ENCODE results near the gene MGAT5B. TPM values are rescaled to one million over a fixed set of nuclear protein-coding genes. Genes with fewer than 3 reads are reported as not detected.

Gene MGAT5B
- polyA plus RNA-seq, 1 donor = 0.38 TPM

DNA sequence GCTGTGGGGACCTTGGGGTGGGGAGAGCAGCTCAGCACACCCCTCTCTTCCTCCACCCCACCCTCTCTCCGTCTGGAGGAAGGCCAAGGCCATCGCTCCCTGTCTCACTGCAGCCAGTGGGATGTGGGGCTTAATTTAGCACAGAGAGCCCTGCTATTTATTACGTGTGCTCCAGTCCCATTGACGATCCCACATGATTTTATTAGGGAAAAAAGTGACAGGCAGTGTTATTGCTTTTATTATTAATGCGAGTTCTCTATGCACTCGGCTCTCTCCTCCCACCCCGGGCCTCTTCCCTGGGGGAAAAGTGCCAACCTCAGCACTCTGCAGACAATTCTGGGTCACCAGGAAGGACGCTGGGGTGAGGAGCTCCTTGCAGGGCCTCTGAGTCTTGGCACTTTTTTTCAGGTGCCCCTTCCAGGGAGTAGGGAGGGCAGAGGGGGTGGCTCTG is 57.3 kb downstream of the MGAT5B start:
- DNase-seq (ENCODE audit: low read depth) = no peak

DNA sequence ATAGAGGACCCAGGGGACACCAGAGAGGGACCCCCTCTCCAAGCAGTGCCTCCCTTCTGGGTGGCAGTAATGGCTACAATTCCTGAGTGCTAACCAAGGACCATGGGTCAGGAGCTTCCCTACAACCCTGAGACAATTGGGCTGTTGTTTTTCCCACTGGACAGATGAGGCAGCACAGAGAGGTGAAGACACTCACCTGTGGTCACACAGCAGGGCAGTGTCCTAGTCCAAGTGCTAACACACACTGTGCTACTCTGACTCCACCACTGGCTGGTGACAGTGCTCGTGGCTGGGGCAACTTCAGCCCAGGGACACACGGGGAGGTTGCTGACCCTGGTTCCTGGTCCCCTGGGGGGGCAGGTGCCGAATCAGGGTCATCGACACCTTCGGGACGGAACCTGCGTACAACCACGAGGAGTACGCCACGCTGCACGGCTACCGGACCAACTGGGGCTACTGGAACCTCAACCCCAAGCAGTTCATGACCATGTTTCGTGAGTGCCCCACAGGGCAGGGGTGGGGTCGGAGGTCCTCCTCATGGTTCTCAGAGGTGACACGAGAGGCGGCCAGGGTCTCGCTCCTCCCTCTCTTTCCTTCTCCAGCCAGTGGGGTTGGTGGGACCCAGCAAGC is 58.1 kb downstream of the MGAT5B start:
- no peak for DNase-seq (ENCODE audit: low read depth)

DNA sequence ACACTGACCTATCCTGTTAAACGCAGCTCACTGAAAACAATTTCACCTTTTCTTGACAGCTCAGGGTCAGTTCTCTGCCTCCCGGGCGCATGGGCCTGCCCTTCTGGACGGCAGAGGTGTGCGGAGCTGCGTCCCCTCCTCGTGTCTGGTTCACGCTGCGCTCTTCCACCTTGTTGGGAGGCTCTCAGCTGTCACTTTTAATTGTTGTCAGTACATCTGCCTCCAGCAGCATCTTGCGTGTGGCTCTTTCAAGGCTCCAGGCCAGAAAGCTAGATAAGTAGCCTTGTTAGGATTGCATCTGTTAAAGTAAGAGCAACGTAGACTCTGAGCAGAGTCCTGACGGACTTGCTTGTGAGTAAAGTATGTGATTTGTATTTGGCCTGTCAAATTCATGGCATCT is 59.4 kb downstream of the MGAT5B start:
- DNase-seq (ENCODE audit: low read depth) = no peak

DNA sequence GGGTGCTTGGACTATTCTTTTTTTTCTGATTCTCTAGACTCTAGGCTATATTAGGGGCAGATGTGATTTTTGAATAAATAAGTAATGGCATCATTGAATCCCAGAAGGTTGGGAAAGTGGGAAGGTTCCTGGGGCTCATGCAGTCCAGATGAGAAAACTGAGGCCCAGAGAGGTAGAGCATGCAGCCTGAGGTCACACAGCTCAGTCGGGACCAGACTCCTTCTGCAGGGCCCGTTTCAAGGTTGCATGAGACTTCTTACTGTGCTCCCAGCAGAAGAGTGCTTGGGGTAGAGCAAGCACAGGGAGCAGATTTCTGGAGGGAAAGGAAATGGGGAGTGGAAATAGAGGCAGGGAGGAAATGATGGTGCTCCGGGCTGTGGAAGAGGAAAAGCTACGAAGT is 59.8 kb downstream of the MGAT5B start:
- no peak for DNase-seq (ENCODE audit: low read depth)

DNA sequence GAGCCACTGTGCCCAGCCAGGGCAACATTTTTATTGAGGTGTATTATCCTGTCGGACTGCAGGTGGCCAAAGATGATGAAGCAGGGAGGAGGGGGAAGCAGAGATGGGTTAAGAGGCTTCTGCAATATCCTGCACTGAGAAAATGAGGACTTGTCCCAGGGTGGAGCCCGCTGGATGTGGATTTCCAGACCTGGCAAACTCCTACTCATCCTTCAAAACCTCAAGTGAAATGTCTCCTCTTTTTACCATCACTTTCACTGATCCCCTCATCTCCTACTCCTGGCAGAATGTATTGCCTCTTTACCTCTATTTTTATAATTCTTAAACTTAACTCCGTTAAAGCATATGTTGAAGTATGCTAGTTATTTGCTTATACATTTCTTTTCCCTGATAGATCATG is 60.9 kb downstream of the MGAT5B start:
- DNase-seq (ENCODE audit: low read depth) = no peak

DNA sequence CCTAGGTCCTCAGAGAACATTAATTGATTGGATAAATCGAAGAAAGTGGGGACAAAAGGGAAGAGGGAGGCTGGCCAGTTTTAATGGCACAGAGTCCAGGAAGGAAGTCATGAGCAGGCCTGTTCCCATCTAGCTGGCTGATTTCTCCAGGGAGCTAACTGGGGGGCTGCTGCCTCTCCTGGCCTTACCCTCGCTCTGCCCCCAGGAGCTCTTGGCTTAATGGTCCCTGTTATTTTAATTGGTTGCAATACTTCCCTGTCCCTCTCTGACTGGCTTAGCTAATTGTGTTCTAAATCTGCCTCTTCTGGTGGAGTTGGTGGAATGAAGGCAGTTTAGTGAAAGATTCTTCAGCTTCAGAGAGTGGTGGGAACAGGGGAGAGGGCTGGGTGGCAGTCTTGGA is 61.4 kb downstream of the MGAT5B start:
- DNase-seq (ENCODE audit: low read depth) = no peak

DNA sequence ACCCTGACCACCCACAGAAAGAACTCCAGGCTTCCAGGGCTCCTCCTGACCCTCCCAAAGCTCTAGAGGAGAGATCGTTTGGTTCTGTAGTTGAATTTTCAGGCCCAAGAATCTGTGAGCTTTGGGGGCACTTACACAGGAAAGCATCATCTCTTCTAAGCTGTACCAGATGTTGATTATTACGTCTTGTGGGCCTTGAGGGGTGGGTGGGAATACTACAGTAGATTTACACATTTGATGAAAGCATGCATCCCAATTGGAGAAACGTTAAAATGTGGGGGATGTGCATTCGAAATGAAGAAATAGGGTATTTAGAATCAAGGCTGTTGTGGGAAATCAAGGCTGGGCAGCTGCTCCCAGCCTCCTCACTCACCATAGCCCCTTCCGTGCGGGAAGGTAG is 61.9 kb downstream of the MGAT5B start:
- no peak for DNase-seq (ENCODE audit: low read depth)

DNA sequence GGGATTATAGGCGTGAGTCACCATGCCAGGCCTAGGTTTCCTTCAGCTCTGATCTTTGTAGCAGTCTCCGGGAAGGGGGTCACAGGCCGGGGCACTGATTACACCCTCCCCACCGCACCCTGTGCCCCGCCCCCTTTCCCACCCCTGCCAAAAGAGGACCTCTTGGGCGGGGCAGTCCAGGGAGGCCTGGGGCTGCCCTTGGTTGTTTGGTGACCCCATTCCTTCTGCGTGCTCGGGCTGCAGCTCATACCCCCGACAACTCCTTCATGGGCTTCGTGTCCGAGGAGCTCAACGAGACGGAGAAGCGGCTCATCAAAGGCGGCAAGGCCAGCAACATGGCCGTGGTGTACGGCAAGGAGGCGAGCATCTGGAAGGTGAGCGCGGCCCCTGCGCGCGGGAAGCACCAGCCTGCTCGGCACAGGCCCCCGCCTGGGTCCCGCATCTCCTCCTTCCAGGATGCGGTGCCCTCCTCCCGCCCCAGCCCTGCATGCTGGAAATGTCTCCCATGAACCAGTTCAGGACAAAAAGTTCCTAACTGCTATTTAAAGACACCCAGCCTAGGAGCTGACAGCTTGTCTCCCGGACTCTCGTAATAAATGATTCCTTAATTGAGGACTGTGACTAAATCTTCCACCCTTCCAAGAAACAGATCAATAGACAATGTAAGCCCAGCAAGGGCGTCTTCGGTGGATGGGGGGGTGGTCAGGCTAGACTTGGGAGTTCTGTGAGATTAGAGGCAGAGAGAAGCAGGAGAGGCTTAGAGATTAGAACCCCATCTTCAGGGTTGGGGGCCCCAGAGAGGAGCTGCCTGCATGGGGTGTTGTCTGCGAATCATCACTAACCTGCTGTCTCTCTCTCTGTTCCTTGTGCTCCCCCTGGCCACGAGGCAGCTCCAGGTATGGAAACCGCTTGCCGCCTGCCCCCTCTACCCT is 64.5 kb downstream of the MGAT5B start:
- DNase-seq (ENCODE audit: low read depth) = no peak

DNA sequence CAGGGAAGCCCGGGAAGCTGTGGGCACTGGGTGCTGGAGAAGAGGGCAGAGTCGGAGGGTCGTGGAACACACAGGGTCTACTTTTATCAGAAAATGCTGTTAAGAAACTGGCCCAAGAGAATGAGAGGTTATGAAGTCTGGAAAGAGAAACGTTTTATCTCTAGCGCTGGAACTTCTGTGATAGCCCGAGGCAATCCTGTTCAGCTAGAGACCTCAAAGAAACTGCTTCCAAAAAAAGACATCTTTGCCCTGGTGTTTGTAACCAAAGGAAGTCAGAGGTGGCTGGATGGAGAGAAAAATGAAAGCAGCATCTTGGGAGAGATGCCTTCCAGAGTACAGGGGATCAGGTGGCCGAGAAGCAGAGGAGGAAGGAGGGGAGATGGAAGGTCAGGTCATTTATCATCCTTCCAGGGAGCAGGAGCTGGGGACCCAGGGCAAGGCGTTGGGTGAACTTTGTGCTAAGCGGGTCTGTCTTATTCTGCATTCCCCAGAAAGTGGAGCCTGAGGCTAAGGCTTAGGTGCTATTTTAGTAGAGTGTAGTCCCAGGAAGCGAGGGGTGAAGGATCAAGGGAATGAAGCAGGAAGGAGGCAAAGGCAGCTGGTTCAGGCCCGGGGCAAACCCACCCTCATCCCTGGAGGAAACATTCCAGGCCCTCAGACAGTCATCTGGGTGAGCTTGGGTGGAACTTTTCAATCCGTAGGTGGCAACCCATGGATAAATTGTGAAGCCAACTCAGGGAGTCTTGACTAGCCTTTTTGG is 66.5 kb downstream of the MGAT5B start:
- no peak for DNase-seq (ENCODE audit: low read depth)

DNA sequence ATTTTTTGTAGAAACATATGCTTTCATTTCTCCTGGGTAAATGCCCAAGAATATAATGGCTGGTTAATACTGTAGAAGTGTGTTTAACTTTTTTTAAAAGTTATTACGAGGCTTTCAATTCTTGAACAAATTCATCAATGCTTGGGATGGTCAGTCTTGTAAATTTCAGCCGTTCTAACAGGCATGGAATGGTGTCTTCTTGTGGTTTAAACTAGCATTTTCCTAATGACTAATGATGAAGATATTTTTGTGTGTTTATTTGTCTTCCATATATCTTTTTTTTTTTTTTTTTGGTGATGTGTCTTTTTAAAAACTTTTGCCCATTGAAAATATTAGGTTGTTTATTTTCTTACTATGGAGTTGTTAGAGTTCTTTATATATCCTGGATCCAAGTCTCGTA is 67.1 kb downstream of the MGAT5B start:
- DNase-seq (ENCODE audit: low read depth) = no peak

DNA sequence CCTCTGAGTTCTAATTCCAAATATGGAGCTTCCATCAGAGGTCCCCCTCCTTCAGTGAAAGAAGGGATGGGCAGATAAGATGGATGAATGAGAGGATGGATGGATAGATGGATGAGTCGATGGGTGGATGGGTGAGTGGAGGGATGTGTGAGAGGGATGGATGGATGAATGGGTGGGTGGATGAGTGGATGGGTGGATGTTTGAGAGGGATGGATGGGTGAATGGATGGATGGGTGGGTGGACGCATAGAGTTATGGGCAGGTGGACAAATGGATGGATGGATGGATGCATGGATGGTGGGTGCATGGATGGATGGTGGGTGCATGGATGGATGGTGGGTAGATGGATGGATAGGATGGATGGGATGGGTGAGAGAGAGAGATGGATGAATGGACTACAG is 69.0 kb downstream of the MGAT5B start:
- no peak for DNase-seq (ENCODE audit: low read depth)

DNA sequence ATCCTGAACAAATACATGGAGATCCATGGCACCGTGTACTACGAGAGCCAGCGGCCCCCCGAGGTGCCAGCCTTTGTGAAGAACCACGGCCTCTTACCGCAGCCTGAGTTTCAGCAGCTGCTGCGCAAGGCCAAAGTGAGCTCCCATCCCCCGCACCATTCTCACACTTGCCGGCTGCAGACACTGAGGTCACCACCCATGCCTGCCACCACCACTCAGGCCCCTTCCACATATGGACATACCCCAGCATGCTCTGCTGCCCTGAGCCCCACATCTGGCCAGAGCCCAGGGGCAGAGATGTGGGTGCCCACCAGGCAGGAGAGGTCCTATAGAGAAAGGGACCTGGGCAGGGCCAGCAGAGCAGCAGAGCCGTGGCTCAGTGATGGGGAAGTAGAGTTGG is 69.8 kb downstream of the MGAT5B start:
- no peak for DNase-seq (ENCODE audit: low read depth)

DNA sequence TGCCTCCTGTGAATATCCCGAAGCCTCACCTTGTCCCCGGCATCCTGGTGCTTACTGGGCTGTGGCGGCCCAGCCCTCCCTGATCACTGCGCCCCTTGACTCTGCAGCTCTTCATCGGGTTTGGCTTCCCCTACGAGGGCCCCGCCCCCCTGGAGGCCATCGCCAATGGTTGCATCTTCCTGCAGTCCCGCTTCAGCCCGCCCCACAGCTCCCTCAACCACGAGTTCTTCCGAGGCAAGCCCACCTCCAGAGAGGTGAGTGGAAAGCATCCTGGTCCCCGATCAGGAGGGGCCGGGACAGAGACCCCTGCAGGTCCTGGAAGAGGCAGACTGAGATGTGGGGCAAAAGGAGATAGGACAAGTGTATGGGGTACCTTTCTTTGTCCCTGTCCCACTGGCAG is 72.1 kb downstream of the MGAT5B start:
- DNase-seq (ENCODE audit: low read depth) = no peak

DNA sequence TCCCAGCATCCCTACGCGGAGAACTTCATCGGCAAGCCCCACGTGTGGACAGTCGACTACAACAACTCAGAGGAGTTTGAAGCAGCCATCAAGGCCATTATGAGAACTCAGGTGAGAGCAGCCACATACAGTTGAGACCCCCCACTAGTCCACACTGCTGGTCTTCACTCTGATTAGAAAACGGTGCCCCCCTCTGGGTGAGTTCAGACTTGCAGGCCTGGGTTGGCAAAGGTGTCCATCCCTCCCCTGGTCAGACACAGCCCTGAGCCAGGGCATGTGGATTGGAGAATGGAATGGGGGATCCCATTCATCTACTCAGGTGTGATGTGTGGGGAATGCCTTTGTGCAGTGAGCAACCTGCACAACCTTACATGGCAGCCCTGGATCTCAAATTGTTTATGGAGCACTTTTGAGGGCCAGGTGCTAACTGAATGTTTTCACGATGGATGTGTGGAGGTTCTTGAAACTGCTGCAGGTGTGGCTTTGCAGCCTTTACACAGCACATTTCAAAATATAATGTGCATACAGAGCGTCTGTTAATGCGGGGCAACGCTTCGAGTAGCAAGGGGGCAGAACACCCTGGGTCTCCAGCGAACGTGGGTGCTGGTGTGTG is 72.6 kb downstream of the MGAT5B start:
- DNase-seq (ENCODE audit: low read depth) = no peak

DNA sequence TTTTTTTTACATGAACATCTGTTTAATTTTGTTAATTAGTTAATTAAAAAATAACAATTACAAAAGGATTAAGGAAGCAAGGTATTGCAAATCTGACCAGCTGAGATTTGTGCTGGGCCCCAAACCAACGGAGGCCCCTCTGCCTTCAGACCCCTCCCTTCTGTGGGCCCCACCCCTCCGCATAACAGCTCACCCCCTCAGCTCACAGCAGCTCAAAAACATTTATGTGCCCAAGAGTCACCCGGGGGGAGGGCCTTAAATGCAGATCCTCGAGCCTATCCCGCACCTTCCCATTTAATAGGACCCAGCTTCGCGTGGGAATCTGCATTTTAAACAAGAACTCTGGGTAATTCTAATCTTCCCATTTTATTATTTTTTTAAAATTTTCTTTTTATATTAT is 75.0 kb downstream of the MGAT5B start:
- no peak for DNase-seq (ENCODE audit: low read depth)

DNA sequence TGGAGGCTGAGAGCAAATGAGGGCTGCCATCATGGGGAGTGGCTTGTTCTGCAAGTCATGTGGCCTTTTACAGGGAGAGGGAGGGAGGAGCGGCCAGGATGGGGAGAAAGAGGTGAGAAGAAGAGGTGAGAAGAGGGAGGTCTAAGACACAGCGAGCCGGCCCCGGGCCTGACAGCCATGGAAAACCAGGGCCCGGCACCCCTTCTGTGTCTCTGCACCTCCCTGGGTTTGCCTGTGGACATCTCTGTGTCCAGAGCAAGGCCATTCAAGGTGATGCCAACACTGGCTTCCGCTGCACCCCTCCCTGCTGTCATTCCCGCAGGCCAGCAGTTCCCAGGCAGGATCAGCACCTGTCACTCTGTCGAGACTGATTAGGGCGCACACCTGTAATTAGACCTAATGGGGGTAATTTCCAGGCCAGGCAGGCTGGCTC is 75.6 kb downstream of the MGAT5B start:
- no peak for DNase-seq (ENCODE audit: low read depth)

DNA sequence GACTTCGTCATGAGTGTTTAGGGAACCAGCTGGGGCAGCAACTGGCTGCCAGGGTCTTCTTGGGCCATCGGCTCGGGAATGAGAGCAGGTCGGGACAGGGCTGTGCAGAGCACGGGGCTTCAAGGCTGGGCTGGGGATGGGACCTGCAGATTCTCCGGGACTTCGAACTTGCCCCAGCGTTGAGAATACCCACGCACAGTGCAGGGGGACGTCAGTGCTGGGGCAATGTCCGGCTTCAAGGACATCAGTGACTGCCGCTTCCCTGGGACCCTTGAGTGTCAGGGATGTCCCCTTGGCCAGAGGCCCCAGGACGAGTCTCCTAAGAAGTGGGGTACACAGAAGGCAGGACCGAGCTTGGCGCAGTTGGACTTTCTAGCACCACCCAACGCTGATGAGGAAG is 76.3 kb downstream of the MGAT5B start:
- DNase-seq (ENCODE audit: low read depth) = no peak

DNA sequence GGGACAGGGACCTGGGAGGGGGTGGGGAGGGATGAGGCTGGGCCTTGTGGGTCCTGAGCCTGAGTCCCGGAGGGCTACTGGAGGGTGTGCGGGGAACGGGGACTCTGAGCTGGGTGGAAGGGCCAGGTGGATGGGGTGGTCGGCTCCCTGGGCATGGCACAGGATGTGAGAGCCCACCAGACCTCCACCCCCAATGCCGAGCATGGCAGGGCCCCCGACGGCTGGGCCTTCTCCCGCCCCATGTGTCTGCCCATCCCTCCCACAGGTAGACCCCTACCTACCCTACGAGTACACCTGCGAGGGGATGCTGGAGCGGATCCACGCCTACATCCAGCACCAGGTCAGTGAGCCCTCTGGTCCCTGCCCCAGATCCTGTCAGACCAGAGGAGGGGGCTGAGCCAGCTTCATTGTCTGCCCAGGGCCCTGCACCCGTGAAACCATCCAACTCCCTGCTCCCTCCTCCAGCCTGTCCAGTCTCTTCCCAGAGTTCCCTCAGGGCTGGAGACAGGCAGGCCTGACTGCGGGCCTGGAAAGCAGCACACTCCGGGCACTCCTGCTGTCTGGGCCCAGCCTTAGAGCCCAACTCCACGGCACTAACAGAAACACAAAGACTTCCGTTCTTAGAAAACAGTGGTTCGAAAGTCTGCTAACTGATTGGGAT is 78.0 kb downstream of the MGAT5B start:
- DNase-seq (ENCODE audit: low read depth) = no peak

DNA sequence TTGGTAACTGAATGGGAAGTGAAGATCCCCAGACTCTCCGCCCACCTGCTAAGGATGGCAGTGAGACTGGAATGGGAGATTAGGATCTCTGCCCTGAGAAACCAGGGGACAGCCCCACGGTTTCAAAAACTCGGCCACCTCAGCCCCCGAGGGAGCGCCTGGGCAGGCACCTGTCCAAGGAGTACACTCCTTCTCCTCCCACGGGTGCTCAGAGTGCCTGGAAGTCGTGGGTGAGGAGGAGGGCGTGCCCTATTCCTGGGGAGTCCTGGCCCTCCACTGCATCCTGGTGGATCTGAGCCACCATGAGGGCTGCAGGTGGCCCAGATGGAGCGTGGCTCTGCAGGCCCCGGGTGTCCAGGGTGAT is 78.5 kb downstream of the MGAT5B start:
- DNase-seq (ENCODE audit: low read depth) = no peak

DNA sequence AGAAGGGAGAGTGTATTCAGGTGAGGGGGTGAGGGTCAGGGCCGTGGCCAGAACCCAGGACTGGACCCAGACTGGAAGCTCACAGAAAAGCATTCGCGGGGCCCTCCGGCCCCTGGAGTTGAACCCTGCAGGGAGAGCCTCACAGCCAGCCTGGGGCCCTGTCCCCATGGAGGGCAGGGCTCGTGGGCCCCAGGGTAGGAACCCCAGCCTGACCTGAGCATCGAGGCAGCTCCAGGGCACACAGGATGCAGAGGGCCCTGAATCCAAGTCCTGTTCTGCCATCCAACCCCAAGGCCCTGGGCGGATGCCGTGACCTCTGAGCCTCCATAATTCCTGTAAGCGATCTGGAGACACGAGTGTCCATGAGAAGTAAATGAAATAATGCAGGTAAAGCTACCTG is 79.1 kb downstream of the MGAT5B start:
- DNase-seq (ENCODE audit: low read depth) = no peak

DNA sequence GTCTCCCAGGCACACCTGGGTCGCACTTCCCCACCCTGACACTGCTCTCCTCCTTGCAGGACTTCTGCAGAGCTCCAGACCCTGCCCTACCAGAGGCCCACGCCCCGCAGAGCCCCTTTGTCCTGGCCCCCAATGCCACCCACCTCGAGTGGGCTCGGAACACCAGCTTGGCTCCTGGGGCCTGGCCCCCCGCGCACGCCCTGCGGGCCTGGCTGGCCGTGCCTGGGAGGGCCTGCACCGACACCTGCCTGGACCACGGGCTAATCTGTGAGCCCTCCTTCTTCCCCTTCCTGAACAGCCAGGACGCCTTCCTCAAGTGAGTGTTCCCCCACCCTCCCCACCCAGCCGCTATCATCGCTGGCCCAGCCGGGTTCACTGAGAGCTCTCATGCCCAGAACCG is 79.6 kb downstream of the MGAT5B start:
- DNase-seq (ENCODE audit: low read depth) = no peak

DNA sequence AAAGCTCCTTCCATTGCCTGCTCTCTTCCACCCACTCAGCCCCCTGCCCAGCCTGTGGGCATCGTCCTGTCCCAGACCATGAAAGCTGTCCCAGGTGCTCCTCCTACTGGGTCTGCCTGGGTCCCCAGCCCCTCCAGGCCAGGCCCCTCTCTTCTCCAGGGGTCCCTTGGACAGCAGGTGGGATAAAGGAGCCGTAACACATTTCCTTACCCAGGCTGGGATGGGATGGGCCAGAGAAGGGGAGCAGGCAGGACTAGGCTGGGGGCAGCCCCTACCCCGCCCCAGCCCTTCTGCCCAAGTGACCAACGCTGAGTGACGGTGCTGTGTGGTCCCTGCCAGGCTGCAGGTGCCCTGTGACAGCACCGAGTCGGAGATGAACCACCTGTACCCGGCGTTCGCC is 80.1 kb downstream of the MGAT5B start:
- no peak for DNase-seq (ENCODE audit: low read depth)
